ENCODE results near the gene ZNF462.

GRCh38 chr9:106880863-106881262 is 17.9 kb downstream of the ZNF462 start:
- TF ChIP-seq GATA2 (IDR thresholded peaks at IDR 0.05; ENCODE audit: low read depth, low read length), result no peak
- no peak for TF ChIP-seq GATA3 (IDR thresholded peaks at IDR 0.05; ENCODE audit: low read depth, low read length)
